GM23338 (cell line): ENCODE results near the gene PCDHGA4. TPM values are rescaled to one million over a fixed set of nuclear protein-coding genes. Genes with fewer than 3 reads are reported as not detected.
A peak's percentile ranks its signal among the peaks of the same experiment; 100 is the strongest.

Experiments
- ATAC-seq: fragments of 200-7000 bp; cut with Tn5 transposase; 3 replicates; pipeline ENCODE4 v1.9.1; 2020
- DNase-seq: peaks from one replicate; pipeline ENCODE4 v3.0.0-alpha.2; 2015; ENCODE audit warnings: low spot score
- H2AFZ ChIP-seq: fragments of 200-600 bp; sonication (generic); 2 replicates; pipeline ENCODE4 v1.8.0; 2016; ENCODE audit warnings: antibody characterized with exemption, mild to moderate bottlenecking, moderate library complexity
- H3F3A ChIP-seq: fragments of 200-600 bp; sonication (generic); replicated peaks from 2 replicates; pipeline ENCODE4 v1.8.0; 2017; ENCODE audit warnings: antibody characterized with exemption, mixed run types, low read depth
- H3K27ac ChIP-seq: fragments of 200-600 bp; sonication (generic); 2 replicates; pipeline ENCODE4 v1.6.1; 2016; ENCODE audit warnings: low read depth
- H3K27me3 ChIP-seq: fragments of 200-600 bp; sonication (generic); 2 replicates; pipeline ENCODE4 v1.8.0; 2016; ENCODE audit warnings: mild to moderate bottlenecking, mixed run types, moderate library complexity; ENCODE audit not compliant: insufficient read depth
- H3K36me3 ChIP-seq: fragments of 200-600 bp; sonication (generic); 2 replicates; pipeline ENCODE4 v1.8.0; 2016; ENCODE audit warnings: mild to moderate bottlenecking; ENCODE audit not compliant: insufficient read depth
- H3K4me1 ChIP-seq: fragments of 200-600 bp; sonication (generic); 2 replicates; pipeline ENCODE4 v1.8.0; 2016; ENCODE audit warnings: mild to moderate bottlenecking, moderate library complexity; ENCODE audit not compliant: insufficient read depth
- H3K4me2 ChIP-seq: fragments of 200-600 bp; sonication (generic); 2 replicates; pipeline ENCODE4 v1.7.1; 2017; ENCODE audit warnings: mixed run types
- H3K4me3 ChIP-seq: fragments of 200-600 bp; sonication (generic); 2 replicates; pipeline ENCODE4 v1.6.1; 2016; ENCODE audit warnings: mixed run types
- H3K79me2 ChIP-seq: fragments of 200-600 bp; sonication (generic); replicated peaks from 2 replicates; pipeline ENCODE4 v1.8.0; 2017; ENCODE audit warnings: mild to moderate bottlenecking; ENCODE audit not compliant: insufficient read depth
- H3K9me2 ChIP-seq: fragments of 200-600 bp; sonication (generic); 2 replicates; pipeline ENCODE4 v1.8.0; 2017; ENCODE audit not compliant: insufficient read depth
- H4K20me1 ChIP-seq: fragments of 200-600 bp; sonication (generic); replicated peaks from 2 replicates; pipeline ENCODE4 v1.8.0; 2017; ENCODE audit warnings: mild to moderate bottlenecking; ENCODE audit not compliant: insufficient read depth
- H3K27ac Mint-ChIP-seq: 2 replicates; pipeline ENCODE4 v1.8.0; 2020; ENCODE audit warnings: inconsistent platforms, mild to moderate bottlenecking, moderate library complexity, mixed read lengths
- H3K27me3 Mint-ChIP-seq: 3 replicates; pipeline ENCODE4 v1.8.0; 2022; ENCODE audit warnings: low read depth, mild to moderate bottlenecking, moderate library complexity, mixed read lengths, inconsistent platforms; ENCODE audit not compliant: insufficient read depth, poor library complexity
- H3K36me3 Mint-ChIP-seq: 3 replicates; pipeline ENCODE4 v1.8.0; 2021; ENCODE audit warnings: low read depth, mild to moderate bottlenecking, inconsistent platforms, moderate library complexity, mixed read lengths
- H3K4me1 Mint-ChIP-seq: 3 replicates; pipeline ENCODE4 v1.8.0; 2020; ENCODE audit warnings: mild to moderate bottlenecking, inconsistent platforms, mixed read lengths
- H3K4me3 Mint-ChIP-seq: 3 replicates; pipeline ENCODE4 v1.8.0; 2021; ENCODE audit warnings: moderate library complexity, mild to moderate bottlenecking, inconsistent platforms, mixed read lengths
- H3K9me3 Mint-ChIP-seq: 3 replicates; pipeline ENCODE4 v1.8.0; 2020; ENCODE audit warnings: moderate library complexity, mild to moderate bottlenecking, inconsistent platforms, mixed read lengths
- CREB1 ChIP-seq: fragments of 250-450 bp; sonication (Bioruptor Pico); IDR thresholded peaks from 2 replicates; pipeline ENCODE4 v1.5.0; 2020; ENCODE audit warnings: low read depth, mild to moderate bottlenecking, moderate library complexity
- EZH2 ChIP-seq: fragments of 200-600 bp; sonication (generic); IDR thresholded peaks from one replicate; pipeline ENCODE4 v1.8.0; 2017; ENCODE audit warnings: antibody characterized with exemption, mild to moderate bottlenecking, low read depth; ENCODE audit not compliant: unreplicated experiment
- EZH2phosphoT487 ChIP-seq: fragments of 200-600 bp; sonication (generic); IDR thresholded peaks from one replicate; pipeline ENCODE4 v1.8.1; 2018; ENCODE audit warnings: antibody characterized with exemption; ENCODE audit not compliant: unreplicated experiment
- JUNB ChIP-seq: IDR thresholded peaks from one replicate; pipeline ENCODE4 v1.6.1; 2016; ENCODE audit warnings: antibody characterized with exemption; ENCODE audit not compliant: unreplicated experiment
- NANOG ChIP-seq: IDR thresholded peaks from 2 replicates; pipeline ENCODE4 v1.6.1; 2016; ENCODE audit warnings: antibody characterized with exemption, borderline replicate concordance
- polyA plus RNA-seq: library from polyadenylated mRNA; unstranded; fragments of >200 nt; fragmentation: Nextera tagmentation; extraction: Ambion mirVana; gene quantifications from 2 replicates; pipeline ENCODE4 v1.2.1, GENCODE V29; 2016
- total RNA-seq: library from RNA; depleted of rRNA; stranded (reverse); fragments of >200 nt; shearing (Covaris generic); gene quantifications from 2 replicates; pipeline ENCODE4 v1.2.3, GENCODE V29; 2014
- TF ChIP-seq, protein P1 (sequence below), 2 experiments: fragments of 200-600 bp in 1 of 2; sonication (generic) in 1 of 2; conservative IDR thresholded peaks; 2 replicates each; pipeline versions ENCODE4 v1.5.1 to v1.6.1; 2016 to 2017; ENCODE audit warnings: antibody characterized with exemption in 2 of 2, low read depth in 2 of 2, mild to moderate bottlenecking in 2 of 2, moderate library complexity in 1 of 2
- TF ChIP-seq, protein P2 (sequence below): IDR thresholded peaks from one replicate; pipeline ENCODE4 v1.6.1; 2018; ENCODE audit warnings: antibody characterized with exemption; ENCODE audit not compliant: unreplicated experiment

PCDHGA4 gene
- total and polyA plus RNA-seq, 2 experiments from 2014 or later, result 0.99 to 7.2 TPM

DNA sequence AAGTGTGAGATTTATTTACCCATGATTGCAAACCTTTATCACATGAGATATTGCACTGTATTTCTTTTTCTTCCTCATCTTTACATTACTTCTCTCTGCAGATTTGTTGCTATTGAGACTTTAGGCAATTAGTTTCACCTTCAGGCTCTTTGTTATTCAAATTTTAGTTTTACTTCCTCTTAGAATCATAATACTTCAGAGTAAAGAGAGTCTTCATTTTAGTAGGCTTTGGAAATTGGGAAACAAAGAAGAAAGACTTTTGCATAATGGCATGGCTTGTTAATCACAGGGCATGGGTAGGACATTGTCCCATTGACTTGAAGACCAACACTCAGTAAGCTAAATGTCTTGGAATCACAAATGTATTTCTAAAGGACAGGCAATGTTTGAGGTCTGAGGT lies 7.9 kb downstream of the PCDHGA4 start:
- no peak for ATAC-seq
- H2AFZ ChIP-seq, result no peak overlapping the region
- H3K9me2 ChIP-seq, result no peaks in the 10 kb centered on the region
- H3K4me3 ChIP-seq, result peak overlapping the region; percentile 15
- no peaks in the 10 kb centered on the region for H4K20me1 ChIP-seq
- no peak overlapping the region for H3K27ac ChIP-seq
- 0 out of 2 replicates have a peak, but pooled peaks cover 3% of the 10 kb centered on the region for H3F3A ChIP-seq
- Mint-ChIP-seq H3K36me3 (peaks cover 64% of the 10 kb centered on the region), H3K9me3 (peaks cover 71% of the 10 kb centered on the region), H3K4me1 (peaks cover 14% of the 10 kb centered on the region), H3K27ac (peak overlapping the region; percentile 5; the same call in 1 of the 2 replicates), H3K4me3 (no peak overlapping the region; the same call in 2 of the 3 replicates), H3K27me3 (peaks cover 14% of the 10 kb centered on the region)
- H3K4me2 ChIP-seq, result peak overlapping the region; percentile 42
- H3K4me1 ChIP-seq, result peaks cover 17% of the 10 kb centered on the region; the same call in 1 of the 2 replicates
- peaks cover 4% of the 10 kb centered on the region; the same call in 1 of the 2 replicates for H3K36me3 ChIP-seq
- H3K27me3 ChIP-seq, result no peaks in the 10 kb centered on the region
- H3K79me2 ChIP-seq, result no peaks in the 10 kb centered on the region
- no peak for TF ChIP-seq JUNB
- peak; percentile 52; the same call in 1 of the 2 replicates for TF ChIP-seq NANOG
- DNase-seq, result no peak

DNA sequence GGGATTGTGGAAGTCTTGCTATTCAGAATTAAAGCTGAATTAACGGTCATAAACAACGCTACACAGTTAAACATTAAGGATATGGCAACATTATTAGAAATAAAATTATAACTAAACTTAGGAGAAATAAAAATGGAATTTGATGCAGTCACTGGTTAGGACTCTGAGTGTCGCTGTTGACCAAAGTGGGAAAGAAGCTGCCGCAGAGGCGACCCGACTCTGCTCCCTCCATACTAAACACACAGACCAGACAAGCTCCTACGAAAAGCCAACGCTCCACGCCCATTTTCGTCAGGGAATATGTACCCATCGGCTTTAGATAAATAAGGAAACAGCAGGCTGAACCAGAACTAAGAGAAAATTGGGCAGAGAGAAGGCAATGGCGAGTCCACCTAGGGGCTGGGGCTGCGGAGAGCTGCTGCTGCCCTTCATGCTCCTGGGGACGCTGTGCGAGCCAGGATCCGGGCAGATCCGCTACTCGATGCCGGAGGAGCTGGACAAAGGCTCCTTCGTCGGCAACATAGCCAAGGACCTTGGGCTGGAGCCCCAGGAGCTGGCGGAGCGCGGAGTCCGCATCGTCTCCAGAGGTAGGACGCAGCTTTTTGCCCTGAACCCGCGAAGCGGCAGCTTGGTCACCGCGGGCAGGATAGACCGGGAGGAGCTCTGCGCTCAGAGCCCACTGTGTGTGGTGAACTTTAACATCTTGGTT lies 9.3 kb downstream of the PCDHGA4 start, which contains the start of gene PCDHGA5:
TSS of gene PCDHGA5 (plus strand) at position 211 of the 709 bp plus-strand sequence. CDS start at position 380, 169 bp downstream.
- DNase-seq, result no peak
- no peak within 1 kb of the TSS for H3K27ac ChIP-seq
- TF ChIP-seq EZH2phosphoT487, result no peak
- TF ChIP-seq, protein P1, sequence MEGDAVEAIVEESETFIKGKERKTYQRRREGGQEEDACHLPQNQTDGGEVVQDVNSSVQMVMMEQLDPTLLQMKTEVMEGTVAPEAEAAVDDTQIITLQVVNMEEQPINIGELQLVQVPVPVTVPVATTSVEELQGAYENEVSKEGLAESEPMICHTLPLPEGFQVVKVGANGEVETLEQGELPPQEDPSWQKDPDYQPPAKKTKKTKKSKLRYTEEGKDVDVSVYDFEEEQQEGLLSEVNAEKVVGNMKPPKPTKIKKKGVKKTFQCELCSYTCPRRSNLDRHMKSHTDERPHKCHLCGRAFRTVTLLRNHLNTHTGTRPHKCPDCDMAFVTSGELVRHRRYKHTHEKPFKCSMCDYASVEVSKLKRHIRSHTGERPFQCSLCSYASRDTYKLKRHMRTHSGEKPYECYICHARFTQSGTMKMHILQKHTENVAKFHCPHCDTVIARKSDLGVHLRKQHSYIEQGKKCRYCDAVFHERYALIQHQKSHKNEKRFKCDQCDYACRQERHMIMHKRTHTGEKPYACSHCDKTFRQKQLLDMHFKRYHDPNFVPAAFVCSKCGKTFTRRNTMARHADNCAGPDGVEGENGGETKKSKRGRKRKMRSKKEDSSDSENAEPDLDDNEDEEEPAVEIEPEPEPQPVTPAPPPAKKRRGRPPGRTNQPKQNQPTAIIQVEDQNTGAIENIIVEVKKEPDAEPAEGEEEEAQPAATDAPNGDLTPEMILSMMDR (conservative IDR thresholded peaks at IDR 0.05; ENCODE audit: low read depth in 2 of 2), result peak in 1 of 2 experiments; percentile 37; a peak in 2 of 4 replicates
- Mint-ChIP-seq H3K4me1 (peaks cover 14% of the 10 kb centered on the region), H3K27ac (no peak within 1 kb of the TSS), H3K9me3 (peaks cover 71% of the 10 kb centered on the region), H3K36me3 (peaks cover 64% of the 10 kb centered on the region), H3K27me3 (peaks cover 14% of the 10 kb centered on the region), H3K4me3 (no peak within 1 kb of the TSS)
- H3K4me3 ChIP-seq, result peak within 1 kb of the TSS; percentile 15
- peaks cover 17% of the 10 kb centered on the region; the same call in 1 of the 2 replicates for H3K4me1 ChIP-seq
- H3F3A ChIP-seq, result 0 out of 2 replicates have a peak, but pooled peaks cover 3% of the 10 kb centered on the region
- no peak for ATAC-seq
- H3K27me3 ChIP-seq, result no peaks in the 10 kb centered on the region
- H3K4me2 ChIP-seq, result peak within 1 kb of the TSS; percentile 42
- no peaks in the 10 kb centered on the region for H3K79me2 ChIP-seq
- peaks cover 4% of the 10 kb centered on the region; the same call in 1 of the 2 replicates for H3K36me3 ChIP-seq
- no peaks in the 10 kb centered on the region for H3K9me2 ChIP-seq
- no peak within 1 kb of the TSS for H2AFZ ChIP-seq
- no peaks in the 10 kb centered on the region for H4K20me1 ChIP-seq

- peaks cover 4% of the 10 kb centered on the region; the same call in 1 of the 2 replicates for H3K36me3 ChIP-seq
- no peak overlapping the region for H3K4me3 ChIP-seq
- no peak overlapping the region for H3K27ac ChIP-seq
- H2AFZ ChIP-seq, result no peak overlapping the region
- Mint-ChIP-seq H3K27ac (no peak overlapping the region), H3K36me3 (peaks cover 61% of the 10 kb centered on the region), H3K9me3 (peaks cover 69% of the 10 kb centered on the region), H3K27me3 (peaks cover 9% of the 10 kb centered on the region), H3K4me1 (peaks cover 9% of the 10 kb centered on the region), H3K4me3 (no peak overlapping the region)
- TF ChIP-seq, protein P1 (conservative IDR thresholded peaks at IDR 0.05; ENCODE audit: low read depth in 2 of 2), result no peak
- no peak for TF ChIP-seq EZH2
- TF ChIP-seq, protein P2, sequence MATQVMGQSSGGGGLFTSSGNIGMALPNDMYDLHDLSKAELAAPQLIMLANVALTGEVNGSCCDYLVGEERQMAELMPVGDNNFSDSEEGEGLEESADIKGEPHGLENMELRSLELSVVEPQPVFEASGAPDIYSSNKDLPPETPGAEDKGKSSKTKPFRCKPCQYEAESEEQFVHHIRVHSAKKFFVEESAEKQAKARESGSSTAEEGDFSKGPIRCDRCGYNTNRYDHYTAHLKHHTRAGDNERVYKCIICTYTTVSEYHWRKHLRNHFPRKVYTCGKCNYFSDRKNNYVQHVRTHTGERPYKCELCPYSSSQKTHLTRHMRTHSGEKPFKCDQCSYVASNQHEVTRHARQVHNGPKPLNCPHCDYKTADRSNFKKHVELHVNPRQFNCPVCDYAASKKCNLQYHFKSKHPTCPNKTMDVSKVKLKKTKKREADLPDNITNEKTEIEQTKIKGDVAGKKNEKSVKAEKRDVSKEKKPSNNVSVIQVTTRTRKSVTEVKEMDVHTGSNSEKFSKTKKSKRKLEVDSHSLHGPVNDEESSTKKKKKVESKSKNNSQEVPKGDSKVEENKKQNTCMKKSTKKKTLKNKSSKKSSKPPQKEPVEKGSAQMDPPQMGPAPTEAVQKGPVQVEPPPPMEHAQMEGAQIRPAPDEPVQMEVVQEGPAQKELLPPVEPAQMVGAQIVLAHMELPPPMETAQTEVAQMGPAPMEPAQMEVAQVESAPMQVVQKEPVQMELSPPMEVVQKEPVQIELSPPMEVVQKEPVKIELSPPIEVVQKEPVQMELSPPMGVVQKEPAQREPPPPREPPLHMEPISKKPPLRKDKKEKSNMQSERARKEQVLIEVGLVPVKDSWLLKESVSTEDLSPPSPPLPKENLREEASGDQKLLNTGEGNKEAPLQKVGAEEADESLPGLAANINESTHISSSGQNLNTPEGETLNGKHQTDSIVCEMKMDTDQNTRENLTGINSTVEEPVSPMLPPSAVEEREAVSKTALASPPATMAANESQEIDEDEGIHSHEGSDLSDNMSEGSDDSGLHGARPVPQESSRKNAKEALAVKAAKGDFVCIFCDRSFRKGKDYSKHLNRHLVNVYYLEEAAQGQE, result no peak
- no peak for TF ChIP-seq JUNB
- TF ChIP-seq CREB1, result no peak
- no peak overlapping the region for H3K4me2 ChIP-seq
- peaks cover 17% of the 10 kb centered on the region; the same call in 1 of the 2 replicates for H3K4me1 ChIP-seq
- H3F3A ChIP-seq, result no peaks in the 10 kb centered on the region
- no peaks in the 10 kb centered on the region for H3K79me2 ChIP-seq
- no peaks in the 10 kb centered on the region for H3K9me2 ChIP-seq
- DNase-seq, result no peak
- H3K27me3 ChIP-seq, result no peaks in the 10 kb centered on the region
- ATAC-seq, result no peak
- no peaks in the 10 kb centered on the region for H4K20me1 ChIP-seq
Observed at GRCh38 chr5:141366016-141366896, 11.4 kb downstream of the PCDHGA4 start.
